M059J (cell line): ENCODE data around the gene BIN1. TPM values are rescaled to one million over a fixed set of nuclear protein-coding genes. Genes with fewer than 3 reads are reported as not detected.
"Not testable (repeated sequence)": the region's sequence is repeated elsewhere in the genome, so short reads cannot be mapped to it uniquely, and the experiment has no call there.

ENCODE experiments used
- DNase-seq: peaks from one replicate; pipeline ENCODE4 v3.0.0-alpha.2; 2012; ENCODE audit warnings: low read depth
- total RNA-seq: library from RNA; depleted of rRNA; stranded (reverse); fragments of >200 nt; shearing (Covaris generic); gene quantifications from 2 replicates; pipeline ENCODE4 v1.2.3, GENCODE V29; 2014

Gene BIN1
- total RNA-seq, 1 experiment from 2014 or later: 51.1 TPM

DNA sequence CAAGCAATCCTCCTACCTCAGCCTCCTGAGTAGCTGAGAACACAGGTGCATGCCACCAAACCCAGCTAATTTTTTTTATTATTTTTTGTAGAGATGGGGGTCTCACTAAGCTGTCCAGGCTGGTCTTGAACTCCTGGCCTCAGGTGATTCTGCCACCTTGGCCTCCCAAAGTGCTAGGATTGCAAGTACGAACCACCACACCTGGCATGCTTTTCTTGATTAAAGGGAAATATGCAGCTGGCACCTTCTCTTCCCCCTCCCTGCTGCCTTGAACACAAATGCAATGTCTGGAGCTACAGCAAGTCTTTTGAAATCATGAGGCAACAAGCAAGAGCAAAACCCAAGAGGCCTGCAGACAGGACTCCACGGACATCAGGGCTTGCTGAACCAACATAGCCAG lies 26.8 kb upstream of the BIN1 start:
- no peak for DNase-seq

DNA sequence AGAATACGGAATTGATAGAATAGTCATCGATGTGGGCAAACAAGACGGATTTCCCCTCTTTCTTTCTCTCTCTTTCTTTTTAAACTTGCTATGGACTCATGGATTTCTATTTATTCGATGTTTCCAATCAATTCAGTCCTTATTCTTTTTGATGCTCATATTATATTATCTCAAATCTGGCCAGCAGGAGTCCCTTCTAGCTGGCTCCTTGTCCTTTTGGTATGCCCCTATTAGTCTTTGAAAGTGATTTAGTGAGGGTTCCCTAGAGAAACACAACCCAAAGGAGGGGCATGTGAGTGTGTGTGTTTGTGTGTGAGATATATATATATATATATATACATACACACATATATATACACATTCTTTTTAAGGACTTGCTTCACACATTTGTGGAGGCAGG lies 23.5 kb upstream of the BIN1 start:
- no peak for DNase-seq

DNA sequence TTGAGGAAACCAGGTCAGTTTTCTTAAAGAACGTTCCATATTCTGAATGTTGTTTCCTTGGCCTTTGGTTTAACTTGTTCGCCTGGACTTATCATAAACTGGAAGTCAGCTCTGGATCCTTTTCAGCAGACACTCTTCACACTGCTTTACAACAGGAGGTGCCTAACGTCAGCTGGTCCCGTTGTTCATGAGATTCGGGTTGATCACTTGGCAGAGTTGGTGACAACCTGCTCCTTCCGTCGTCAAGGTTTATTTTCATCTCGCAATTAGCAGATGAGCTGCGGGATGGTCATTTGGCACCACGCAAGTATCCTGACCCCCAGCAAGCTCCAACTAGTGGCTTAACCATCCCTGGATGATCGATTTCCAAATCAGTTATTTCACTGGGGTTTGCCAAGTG lies 23.0 kb upstream of the BIN1 start:
- DNase-seq: no peak

GRCh38 chr2:127128445-127128904 lies 21.5 kb upstream of the BIN1 start:
- DNase-seq: no peak

DNA sequence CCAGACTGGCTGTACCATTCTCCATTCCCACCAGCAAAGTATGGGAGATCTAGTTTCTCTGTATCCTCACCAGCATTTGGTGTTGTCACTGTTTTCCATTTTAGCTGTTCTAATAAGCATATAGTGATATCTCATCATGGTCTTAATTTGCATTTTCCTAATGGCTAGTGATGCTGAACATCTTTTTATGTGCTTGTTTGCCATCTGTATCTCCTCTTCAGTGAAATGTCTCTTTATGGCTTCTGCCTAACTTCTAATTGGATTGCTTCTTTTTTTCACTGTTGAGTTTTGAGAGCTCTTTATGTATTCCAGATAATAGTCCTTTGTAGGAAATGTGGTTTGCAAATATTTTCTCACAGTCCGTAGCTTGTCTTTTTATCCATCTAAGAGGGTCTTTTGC lies 18.9 kb upstream of the BIN1 start:
- DNase-seq: no peak

- no peak for DNase-seq
Observed at GRCh38 chr2:127124426-127124825, 17.5 kb upstream of the BIN1 start.

GRCh38 chr2:127122361-127123027 lies 15.5 kb upstream of the BIN1 start:
- DNase-seq: no peak

DNA sequence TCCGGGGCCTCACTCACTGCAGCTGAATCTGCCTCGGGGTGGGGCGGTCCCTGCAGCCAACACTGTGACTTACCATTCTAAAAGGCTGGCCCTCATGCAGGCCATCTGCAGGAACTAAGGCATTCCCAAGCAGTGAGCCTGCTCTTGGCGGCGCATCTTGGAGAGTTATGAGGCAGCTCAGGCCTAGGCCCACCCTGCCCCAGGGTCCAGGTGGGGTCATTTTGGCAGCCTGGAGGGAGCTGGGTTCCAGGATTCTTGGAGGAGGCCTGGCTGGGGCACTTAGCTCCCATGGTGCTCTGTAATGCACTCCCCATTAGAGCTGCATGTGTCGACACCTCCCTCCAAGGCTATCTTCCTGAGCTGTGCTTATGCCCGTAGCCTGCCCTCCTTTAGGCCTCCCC lies 14.8 kb upstream of the BIN1 start:
- DNase-seq: no peak

- DNase-seq: no peak
Observed at GRCh38 chr2:127121353-127121752, 14.4 kb upstream of the BIN1 start.

DNA sequence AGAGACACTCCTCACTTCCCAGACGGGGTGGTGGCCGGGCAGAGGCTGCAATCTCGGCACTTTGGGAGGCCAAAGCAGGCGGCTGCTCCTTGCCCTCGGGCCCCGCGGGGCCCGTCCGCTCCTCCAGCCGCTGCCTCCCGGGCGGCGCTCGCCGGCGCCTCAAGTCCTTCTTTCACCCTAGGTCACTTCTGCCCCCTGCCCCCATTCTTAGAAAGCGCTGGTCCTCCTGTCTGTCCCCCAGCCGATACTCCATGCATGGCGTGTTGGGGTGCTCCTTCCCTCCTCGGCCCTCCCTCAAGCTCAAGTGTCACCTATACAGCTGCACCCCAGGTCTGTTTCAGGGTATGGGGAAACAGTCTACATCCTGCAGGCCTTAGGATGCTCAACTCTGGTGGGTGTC lies 13.5 kb upstream of the BIN1 start:
- DNase-seq: not testable (repeated sequence)

GRCh38 chr2:127118467-127118866 lies 11.5 kb upstream of the BIN1 start:
- no peak for DNase-seq

GRCh38 chr2:127118038-127118437 lies 11.1 kb upstream of the BIN1 start:
- DNase-seq: no peak

- DNase-seq: no peak
Observed at GRCh38 chr2:127117603-127118002, 10.6 kb upstream of the BIN1 start.

DNA sequence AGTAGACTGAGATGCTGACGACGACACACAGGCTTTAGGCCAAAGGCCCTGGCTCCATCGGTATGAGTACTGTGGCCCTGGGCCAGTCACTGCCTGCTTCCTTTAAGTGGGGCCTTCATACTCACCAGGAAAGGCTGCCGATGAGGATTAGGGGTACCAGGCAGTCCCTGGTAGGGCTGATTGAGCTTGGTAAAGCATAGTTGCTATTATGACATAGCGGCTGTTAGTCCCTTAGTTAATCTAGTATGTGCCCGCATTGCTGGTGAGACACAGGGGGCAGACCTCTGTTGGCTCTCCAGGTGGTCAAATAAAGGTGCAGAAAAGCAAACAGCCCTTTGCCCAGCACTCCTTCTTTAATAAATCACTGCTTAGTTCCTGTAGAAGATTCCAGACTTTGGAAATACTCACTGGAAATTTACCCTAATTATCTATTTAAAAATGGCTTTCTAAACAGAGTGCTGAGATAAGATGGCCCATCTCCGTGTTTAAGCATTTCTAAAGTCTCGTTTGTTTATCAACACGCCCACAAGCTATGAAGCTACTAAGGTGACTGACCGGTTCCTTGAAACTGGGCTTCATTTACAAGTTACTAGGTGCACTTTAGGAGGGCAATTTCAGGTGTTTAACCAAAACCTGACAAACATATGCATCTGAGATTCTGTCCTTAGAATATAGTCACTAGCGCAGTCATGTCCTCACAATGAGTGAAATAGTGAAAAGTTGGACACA lies 8.7 kb upstream of the BIN1 start:
- no peak for DNase-seq

GRCh38 chr2:127110985-127111384 lies 4.0 kb upstream of the BIN1 start:
- DNase-seq: no peak

DNA sequence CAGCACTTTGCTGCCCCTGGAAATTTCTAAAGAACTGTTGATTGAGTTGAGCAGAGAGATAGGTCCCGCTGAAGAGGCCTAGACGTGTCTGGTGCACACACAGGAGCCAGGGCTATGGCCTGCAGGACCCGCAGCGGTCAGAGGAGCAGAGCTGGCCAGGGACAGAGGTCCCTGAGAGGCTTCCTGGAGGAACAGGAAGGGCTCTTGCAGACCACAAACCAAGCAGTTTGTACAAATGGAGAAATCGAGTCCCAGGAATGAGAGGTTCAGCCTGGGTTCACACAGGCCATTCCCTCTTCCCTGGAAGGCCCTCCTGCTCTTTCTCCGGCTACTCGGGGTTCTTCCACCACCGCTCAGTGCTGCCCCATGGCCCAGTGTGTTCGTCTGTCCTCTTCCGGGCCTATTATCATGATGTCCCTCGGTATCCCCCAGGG lies 1.2 kb upstream of the BIN1 start:
- no peak for DNase-seq

DNA sequence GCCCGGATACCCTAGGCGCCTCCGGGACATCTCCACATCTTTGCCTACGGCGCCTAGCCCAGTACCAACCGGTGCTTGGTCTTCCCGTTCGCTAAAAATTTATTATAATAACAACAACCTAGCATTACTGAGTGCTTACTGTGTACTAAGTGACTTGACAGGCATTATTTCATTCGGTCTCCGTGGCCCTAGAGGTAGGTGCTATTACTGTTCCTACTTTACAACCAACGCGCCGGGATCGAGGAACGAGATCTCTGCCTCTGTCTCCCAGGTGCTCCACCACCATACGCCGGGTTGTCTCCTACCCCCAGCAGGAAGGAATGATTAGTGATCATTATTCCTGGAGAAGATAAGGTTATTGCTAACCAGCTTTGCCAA lies 657 bp upstream of the BIN1 start:
- no peak for DNase-seq

DNA sequence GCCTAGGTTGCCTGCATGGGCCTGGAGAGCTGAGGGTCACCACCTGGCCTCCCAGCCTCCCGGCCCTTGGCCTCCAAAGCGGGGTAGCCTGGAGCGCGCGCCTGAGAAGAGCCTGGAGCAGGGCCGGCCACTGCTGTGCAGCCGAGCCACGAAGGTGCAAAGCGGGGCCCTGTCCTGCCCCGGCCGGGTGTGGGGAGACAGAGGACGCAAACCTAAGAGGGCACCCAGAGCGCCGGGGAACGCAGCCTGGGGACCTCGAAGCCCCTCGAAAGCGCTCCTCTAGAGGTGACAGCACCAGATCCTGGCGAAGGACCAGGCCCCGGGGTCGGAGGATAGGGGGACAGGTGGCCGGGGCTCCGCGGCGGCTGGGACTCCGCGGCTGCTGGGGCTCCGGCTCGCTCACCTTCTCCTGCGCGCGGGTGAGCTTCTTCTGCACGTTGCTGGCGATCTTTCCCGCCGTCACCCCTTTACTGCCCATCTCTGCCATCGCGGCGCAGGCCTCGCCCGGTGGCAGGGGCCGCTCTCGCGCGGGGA lies 430 bp downstream of the BIN1 start:
- DNase-seq: no peak

GRCh38 chr2:127105656-127106456 lies 1.1 kb downstream of the BIN1 start:
- DNase-seq: peak; percentile 52

- peak; percentile 16 for DNase-seq
Observed at GRCh38 chr2:127104881-127105655, 1.9 kb downstream of the BIN1 start.

DNA sequence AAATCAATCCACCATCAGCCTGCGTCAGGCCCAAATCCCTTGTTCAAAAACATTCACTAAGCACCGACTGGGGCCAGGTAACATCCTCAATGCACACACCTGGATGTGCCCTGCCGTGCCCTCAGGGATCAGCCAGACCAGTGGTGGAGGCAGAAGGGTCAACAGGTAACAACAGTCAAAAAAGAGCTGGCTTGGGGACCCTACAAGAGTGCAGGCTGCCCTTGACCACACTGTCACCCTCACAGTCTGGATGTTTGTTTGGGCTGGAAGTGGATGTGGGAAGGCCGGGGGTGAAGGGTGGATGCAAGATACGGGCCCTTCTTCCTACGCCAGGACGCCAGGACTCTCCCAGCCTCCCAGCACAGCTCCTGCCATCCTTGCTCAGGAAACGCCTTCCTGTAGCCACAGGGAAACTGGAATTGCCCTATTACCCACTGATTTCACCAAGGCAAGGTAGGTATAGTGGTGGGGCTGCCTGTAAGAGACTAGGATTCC lies 2.7 kb downstream of the BIN1 start:
- DNase-seq: no peak
